DMS 273 (cell line): ENCODE data around the gene SORCS1.
"Not testable (repeated sequence)": the region's sequence is repeated elsewhere in the genome, so short reads cannot be mapped to it uniquely, and the experiment has no call there.

ENCODE experiments used
- DNase-seq: peaks from one replicate; lab custom pipeline; 2025; ENCODE audit not compliant: unreplicated experiment; lab: John Stamatoyannopoulos, UW

Gene SORCS1

DNA sequence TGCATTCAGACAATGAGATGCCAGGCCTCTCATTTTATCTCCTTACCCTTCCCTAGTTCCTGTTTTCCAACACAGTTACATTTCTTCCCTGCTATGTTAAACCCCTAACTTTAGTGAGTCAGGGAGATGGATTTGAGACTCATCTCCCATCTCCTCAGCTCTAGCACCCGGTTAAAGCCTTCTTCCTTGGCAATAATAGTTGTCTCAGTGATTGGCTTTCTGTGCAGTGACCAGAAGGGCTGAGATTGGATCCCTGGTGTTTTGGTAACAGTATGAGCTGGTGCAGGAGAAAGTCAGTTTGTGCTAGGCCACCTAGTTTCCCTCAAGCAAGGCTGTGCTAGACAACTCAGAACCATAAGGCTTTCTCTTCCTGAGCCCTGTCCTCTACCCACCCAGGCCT lies 212.5 kb downstream of the SORCS1 start:
- no peak for DNase-seq

DNA sequence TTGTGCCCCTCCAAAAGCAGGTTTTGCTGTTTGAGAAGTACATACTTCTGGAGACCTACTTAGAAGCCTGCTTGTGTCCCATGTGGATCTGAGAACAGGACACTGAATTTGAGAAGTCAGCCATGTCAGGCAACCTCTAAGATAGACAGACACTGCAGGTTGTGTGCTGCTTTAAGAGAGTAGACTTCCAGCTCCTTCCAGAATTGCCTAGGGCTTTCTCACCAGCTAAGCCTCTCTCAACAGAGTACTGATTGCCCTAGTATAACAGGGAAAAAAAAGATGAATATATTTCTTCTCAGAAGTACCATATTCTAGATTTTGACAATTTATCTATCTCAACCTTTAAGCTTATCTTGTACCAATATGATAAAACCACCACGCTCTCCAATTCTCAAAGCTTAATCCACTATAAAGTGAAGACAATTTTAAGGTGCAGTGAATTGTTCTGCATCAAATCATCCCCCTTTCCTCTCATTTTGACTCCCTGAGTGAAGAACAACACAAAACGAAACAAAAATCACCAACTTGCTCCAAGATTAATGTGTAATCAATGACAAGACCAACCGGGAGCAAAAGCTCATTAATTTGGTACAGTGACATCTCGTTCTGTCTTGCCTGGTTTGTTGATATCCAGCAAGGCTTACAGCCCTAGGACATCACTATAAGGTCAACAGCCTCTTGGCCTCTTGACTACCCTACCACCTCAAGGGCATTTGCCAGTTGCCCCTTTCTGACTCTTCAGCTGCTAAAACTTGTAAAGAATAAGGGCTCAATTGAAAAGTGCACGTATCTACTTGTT lies 214.6 kb downstream of the SORCS1 start:
- DNase-seq = no peak

DNA sequence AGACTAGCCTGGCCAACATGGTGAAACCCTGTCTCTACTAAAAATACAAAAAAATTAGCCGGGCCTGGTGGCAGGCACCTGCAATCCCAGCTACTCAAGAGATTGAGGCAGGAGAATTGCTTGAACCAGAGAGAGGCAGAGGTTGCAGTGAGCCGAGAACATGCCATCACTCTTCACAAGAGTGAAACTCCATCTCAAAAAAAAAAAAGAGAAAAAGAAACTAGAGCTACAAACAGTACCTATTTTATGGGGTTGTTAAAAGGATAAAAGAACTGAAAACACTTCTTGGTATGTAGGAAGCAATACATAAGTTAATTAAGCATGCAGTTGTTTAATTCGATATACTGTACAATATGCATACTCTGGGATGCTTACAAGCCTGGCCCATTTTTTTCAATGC lies 216.9 kb downstream of the SORCS1 start:
- DNase-seq = no peak

DNA sequence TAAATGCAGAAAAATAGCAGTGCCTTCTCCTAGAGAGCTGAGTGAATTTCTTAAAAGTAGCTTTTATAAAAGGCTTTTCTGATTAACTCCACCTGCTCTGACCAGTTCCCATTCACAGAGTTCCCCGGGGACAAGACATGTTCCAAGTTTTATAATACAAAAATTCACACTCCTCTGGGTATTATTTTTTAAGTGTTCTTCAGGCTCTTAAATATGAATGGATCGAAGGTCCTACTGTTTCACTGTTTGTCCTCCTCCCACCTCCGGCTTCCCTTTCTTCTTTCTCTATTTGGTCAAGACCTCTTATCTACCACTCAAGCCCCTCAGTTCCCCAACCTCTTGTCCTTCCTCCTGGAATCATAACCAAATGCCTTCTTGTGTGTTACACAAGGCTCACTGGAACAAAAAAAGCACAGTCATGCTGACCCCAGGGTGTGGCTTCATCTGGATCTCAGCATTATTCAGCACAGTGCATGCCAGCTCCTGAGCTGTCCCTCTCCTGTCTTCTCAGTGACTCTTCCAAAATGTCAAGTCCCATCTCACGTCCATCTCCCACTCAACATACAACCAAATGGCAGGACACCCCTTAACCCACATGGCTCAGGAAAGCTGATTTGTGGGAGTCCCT lies 222.4 kb downstream of the SORCS1 start:
- no peak for DNase-seq

DNA sequence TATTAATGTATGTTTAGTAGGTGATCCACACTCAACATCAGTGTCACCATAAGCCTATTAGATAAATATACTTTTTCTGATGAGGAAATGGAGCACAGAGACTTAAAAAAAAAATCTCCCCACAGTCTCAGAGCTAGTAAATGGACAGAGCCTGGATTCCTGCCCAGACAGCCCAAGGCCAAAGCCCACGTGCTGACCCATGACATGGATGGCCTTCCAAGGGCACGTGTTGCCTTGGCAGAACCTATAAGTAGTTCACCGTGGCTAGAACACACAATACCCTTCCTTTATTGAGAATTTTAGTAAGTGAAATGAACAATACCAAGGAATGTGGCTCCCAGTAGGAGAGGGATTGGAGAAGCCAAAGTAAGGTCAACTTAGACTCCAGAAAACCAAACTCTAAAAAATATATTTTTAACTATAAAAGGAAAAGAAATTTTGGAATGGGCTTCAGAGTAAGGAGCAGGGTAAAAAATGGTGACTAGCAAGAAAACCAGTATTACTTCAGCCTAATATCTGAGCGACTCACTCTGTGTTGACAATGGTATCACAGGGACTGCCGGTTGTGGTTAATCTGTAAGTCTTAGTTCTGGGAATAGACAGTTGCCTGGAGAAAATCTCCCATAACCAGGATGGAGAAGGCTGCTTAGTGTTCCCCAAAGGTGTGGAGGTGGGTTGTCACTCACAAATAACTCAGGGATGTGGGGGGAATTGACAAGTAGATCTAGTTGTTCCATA lies 223.0 kb downstream of the SORCS1 start:
- no peak for DNase-seq

DNA sequence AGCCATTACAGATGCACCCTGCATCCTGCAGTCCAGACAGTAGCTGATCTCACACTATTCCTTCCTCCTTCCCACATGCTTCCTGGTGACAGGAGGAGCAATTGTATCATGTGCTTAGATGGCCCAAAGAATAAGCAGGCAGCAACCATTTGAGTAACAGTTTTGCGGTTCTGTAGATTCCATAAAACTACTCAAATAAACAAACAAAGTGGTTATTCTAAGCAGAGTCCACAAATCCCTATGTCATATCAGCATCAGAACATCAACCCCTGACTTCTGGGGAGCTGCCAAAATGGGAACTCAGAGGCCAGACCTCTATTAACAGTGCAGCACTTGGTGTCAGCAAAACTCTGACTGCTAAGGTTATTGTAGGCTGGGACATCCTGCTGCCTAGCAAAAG lies 226.0 kb downstream of the SORCS1 start:
- no peak for DNase-seq

DNA sequence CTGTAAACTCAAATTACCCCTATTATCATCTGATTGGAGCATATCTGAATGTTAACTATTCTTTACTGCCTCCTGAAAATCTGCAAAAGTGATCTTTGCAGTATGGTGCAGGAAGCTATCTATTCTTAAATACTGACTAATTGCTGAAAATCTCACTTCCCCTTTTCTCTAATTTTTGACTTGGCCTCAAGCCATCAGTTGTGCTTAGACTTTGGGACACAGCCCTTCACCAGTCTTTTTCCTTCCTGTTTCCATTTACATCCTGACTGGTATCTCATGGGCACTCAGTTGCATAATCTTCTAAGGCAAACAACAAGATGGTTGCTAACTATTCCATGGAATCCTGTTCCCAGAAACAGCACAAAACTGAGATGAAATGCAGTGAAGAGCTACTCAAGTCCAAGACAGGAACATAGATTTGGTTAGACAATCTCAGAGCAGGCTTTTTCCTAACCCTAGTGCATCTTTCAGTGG lies 228.5 kb downstream of the SORCS1 start:
- no peak for DNase-seq

DNA sequence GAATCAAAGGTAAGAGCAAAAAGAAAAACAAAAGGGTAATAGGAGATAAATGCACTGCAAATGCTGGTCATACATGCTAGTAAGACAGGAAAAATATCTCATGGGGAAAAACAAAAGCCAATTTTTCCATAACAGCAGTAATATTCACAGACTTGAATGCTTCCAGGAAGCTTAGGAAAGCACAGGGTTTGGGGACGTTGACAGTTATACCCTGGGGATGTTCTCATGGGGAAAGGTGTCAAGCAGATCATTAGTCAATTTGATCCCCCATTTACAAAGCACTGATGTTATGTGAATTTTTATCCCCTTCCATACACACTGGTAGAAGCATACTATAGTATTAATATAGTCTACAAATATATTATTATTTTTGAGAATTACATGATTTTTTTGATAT lies 232.7 kb downstream of the SORCS1 start:
- no peak for DNase-seq

DNA sequence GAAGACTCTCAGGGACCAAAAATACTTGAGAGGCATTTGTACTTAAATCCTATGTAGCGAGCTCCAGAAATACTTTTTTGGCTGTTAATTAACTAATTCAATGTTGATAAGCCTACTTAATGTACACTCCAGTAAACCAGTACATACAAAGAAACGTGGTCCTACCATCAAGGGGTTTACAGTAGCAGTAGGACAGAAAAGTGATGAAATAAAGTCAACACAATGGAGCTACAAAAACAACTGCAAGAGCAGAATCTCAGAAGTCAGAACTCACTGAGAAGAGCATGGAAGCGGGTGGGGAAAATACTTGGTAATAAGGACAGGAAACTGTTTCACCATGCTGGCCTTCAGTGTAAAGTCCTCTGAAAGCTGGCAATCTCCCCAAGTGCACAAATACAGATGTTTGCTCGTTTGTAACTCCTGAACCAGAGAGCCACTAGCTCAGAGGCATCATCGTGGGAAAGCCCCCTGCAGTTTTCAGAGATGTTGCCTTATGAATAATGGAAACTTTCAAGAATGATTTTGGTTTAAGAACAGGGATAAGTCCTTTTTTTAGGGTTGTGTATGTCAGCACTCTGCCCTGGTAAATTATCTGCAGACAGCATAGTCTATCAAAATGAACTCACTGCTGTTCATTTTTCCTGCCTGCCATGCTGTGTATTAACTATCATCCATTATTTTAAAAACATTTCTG lies 233.2 kb downstream of the SORCS1 start:
- no peak for DNase-seq

DNA sequence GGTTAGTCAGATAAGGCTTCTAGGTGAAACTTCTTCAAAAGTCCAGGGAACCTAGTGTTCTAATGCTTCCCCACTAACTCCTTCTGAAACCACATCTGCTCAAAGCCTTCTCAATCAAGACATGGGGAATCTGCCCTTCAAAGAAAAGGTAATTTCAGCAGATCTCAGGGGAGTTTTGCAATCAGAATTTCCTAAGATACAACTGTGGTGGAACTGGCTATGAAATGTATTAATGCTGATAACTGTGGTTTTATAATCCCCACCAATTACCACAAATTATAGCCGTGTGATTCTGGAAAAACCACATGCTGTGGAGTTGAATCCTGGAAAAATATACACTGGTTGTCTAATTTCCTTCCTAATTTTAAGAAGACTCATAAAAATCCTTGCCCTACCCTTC lies 233.8 kb downstream of the SORCS1 start:
- DNase-seq = no peak

DNA sequence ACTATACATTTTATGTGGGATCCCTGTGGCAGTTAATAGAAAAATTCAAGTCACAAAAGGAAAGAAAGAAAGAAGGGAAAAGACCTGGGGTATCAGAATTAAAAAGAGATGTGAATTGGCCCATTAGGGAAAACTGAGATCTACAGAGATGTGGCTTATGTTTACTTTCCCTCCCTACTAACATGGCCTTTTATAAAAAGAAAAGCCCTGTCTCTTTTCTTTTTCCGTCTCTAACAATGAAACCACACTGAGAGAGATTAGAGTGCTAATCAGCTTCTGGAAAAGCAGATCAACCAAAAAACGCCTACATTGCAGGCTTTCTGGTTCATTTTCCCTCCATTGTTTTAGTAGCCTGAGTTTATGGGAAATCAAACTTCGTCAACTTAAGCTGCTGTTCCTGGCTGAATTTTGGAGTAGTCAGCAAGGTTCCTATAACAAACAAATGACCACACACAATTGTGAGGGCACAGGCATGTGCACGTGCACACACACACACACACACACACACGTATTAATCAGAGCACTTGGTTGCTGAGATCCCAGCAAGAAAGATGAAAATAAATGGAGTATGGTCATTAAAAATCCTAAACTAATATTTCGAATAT lies 235.1 kb downstream of the SORCS1 start:
- no peak for DNase-seq

DNA sequence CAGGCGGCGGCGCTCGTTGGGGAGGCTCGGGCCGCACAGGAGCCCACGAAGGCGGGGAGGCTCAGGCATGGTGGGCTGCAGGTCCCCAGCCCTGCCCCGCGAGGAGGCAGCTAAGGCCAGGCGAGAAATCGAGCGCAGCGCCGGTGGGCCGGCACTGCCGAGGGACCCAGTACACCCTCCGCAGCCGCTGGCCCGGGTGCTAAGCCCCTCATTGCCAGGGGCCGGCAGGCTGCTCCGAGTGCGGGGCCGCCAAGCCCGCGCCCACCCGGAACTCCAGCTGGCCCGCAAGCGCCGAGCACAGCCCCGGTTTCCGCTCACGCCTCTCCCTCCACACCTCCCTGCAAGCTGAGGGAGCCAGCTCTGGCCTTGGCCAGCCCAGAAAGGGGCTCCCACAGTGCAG lies 236.4 kb downstream of the SORCS1 start:
- not testable (repeated sequence) for DNase-seq

DNA sequence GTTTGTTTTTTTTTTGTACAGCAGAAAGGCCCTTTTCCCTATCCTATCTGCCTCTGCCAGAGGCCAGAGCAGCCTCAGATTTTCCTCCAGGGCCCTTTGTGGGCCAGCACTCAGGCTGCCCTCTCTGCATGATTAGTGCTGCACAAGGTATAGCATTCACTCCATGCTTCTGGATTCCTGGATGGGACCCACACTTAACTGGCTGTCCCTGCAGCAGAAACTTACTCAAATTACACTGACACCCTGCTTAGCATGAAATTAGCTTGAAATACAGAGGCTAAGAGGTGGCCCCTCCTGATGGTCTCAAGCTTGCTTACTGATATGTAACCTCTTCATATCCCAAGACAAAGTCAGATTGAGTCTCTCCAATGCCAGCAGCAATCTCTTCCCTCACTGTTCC lies 239.3 kb downstream of the SORCS1 start:
- DNase-seq = no peak

DNA sequence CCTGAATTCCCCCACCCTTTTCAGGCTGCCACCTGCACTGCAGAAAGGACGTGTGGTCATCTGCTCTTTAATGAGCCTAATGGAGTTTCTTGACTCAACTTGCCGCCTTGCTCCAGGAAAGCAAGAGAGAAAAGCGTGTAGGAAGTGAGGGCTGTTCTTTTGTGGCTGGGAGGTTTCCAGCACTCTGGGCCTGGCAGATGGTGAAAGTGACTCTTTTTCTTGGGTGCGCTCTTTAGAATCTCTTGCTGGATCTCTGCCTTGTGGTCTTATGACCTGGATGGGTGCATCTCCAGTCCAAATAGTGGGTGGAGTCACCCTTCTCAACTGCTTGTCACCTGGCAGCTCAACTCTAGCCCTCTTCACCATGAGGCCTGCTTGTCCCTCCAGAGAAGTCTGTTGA lies 244.0 kb downstream of the SORCS1 start:
- no peak for DNase-seq

DNA sequence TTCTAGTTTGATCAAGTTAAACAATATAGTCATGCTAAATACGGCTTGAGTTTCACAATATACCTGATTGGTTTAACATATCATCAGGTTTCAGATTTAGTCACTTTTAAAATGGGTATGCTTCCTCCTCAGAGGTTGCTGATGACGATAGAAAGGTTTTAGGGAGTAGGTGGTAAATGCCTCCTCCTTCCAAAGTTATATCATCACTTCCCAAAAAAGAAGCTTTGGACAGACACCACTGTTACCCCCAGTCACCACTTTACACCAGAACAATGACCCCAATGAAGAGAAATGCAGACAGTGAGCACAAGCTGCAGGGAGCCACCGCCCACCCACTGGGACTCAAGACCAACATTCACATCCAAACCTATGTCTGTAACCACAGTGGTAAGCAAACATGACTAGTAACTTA lies 244.6 kb downstream of the SORCS1 start:
- no peak for DNase-seq

DNA sequence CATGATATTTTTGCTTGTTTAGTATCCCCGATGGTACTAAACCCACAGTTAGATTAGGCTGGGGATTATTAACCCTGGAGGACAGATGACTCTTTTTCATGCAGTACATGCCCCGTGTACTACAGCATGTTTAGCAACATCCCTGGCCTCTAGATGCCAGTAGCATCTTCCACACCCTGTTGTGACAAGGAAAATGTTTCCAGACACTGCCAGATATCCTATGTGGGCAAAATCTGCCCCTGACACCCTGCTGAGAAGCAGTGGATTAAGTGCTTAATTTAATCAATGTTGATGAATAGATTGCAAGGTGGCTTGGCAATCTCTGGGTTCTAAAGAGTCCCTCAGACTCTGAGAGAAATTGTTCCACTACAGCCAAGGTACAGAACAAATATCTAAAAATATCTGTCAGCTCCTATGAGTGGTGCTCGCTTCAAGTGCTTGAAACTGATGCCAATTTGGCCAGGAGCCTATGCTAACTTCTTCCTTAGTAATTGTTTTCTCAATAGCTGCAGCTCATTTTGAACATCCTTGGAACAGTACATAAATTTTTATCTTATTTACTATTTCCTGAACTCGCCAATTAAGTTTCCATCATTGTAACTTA lies 247.0 kb downstream of the SORCS1 start:
- no peak for DNase-seq

DNA sequence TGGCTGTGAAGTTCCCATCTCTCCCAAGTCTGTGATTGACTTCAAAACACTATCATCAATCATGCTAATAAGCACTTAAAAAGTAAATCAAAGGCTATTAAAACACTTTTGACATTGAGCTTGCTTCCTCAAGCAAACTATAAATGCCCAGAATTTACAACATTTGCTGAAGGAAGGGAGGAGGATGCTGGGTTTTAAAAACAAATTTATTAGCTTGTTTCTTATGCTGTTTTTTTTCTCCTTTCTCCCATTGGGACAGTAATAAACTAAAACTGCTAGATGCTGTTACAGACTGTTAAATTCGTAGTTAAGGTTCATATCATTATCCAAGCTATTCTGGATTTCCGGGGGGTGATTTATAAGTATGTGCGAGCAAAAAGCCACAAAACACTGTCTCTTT lies 250.5 kb downstream of the SORCS1 start:
- no peak for DNase-seq

DNA sequence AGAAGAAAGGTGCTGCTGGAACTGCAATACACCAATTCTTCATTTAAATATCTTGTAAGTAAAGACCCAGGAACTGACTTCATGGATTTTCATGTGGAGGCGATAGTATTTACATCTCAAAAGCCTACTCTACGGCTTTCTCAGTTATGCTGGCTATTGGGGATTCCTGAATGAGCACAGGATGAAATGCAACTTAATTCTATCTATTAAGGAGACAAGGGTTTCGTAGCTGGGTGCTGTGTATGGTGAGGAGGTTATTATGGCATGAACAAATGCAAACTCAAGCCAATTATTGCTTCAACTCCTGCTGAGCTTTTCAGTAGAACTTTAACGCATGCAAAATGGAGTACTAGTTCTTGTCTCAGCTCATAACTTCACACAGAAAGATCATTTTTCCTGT lies 251.2 kb downstream of the SORCS1 start:
- DNase-seq = no peak

DNA sequence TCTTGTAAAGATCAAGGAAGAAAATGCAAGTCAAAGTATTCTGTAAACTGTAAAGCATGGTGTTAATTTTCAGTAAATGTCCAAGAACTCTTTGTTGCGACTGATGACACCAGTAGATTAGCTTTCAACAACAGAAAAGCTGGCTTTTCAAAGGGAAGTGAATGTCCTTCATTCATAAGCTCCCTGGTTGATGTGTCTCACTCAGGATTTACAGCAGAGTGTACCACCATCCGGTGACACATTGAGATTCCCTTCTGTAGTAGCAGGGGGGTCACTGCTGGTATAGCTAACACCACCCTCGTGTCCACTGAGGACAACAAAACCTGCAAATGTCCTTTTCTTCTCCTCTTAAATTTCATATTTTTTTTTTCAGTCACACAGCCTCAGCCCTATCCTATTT lies 253.4 kb downstream of the SORCS1 start:
- no peak for DNase-seq

DNA sequence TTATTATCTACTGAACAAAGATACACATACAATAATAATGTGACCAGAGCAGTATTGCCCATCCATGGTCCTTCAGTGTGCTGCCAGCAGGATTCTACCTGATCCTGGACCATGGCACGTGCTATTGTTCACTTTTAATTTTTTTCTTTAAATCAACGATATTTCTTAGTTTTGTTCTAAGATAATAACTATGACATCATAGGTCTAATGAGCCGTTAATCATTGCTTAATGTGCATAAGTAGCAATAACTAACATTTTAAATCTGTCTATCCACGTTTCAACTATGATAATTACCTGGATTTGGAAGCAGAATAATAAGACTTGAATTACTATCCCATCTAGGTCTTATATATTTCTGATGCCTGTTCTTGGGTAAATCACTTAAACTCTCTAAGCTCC lies 253.8 kb downstream of the SORCS1 start:
- DNase-seq = no peak

DNA sequence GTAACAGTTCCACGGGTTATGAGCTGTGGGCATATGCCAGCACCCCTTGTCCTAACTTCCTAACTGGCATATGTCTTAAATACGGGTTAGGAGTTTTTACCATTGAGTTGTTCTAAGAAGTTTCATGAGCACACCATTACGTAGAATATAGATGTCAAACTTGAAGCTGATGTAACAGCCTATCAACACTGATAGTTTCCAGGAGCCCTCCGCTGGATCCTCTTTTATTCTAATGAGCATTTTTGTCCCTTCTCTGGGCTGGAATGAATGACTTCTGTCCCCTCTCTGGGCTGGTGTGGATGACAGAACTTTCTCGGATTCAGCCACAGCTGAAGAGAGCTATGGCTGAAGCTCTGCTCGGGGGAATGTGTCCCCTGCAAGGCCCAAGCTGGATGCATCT lies 256.3 kb downstream of the SORCS1 start:
- DNase-seq = no peak
